H9 (cell line): ENCODE data around the gene LGALS7B. TPM values are rescaled to one million over a fixed set of nuclear protein-coding genes. Genes with fewer than 3 reads are reported as not detected.

Experiments
- DNase-seq: peaks from one replicate; pipeline ENCODE4 v3.0.0-alpha.2; 2017
- H2AFZ ChIP-seq: one replicate; pipeline ENCODE4 v1.6.1; 2013; ENCODE audit warnings: mild to moderate bottlenecking, low read length, control low read depth, moderate library complexity
- H2AK5ac ChIP-seq: 2 replicates; pipeline ENCODE4 v1.6.1; 2013; ENCODE audit warnings: low read length, control low read depth, mixed read lengths; ENCODE audit not compliant: insufficient read length
- H2BK120ac ChIP-seq: one replicate; pipeline ENCODE4 v1.6.1; 2013; ENCODE audit warnings: low read depth, mild to moderate bottlenecking, low read length, control low read depth, inconsistent platforms; ENCODE audit not compliant: poor library complexity, severe bottlenecking
- H2BK12ac ChIP-seq: 2 replicates; pipeline ENCODE4 v1.6.1; 2013; ENCODE audit warnings: low read length, control low read depth, mixed read lengths, low read depth; ENCODE audit not compliant: insufficient read length
- H2BK15ac ChIP-seq: 2 replicates; pipeline ENCODE4 v1.6.1; 2013; ENCODE audit warnings: low read depth, low read length, control low read depth
- H2BK20ac ChIP-seq: one replicate; pipeline ENCODE4 v1.6.1; 2013; ENCODE audit warnings: low read depth, mild to moderate bottlenecking, low read length, control low read depth, inconsistent platforms; ENCODE audit not compliant: poor library complexity, severe bottlenecking
- H2BK5ac ChIP-seq: 2 replicates; pipeline ENCODE4 v1.6.1; 2013; ENCODE audit warnings: low read length, control low read depth, mixed read lengths; ENCODE audit not compliant: insufficient read length
- H3K14ac ChIP-seq: 2 replicates; pipeline ENCODE4 v1.6.1; 2013; ENCODE audit warnings: low read length, control low read depth; ENCODE audit not compliant: insufficient read depth
- H3K18ac ChIP-seq: 2 replicates; pipeline ENCODE4 v1.6.1; 2013; ENCODE audit warnings: low read depth, mild to moderate bottlenecking, mixed read lengths, low read length, control low read depth; ENCODE audit not compliant: insufficient read length
- H3K23ac ChIP-seq: 2 replicates; pipeline ENCODE4 v1.6.1; 2013; ENCODE audit warnings: low read length, control low read depth, mixed read lengths, low read depth; ENCODE audit not compliant: insufficient read length
- H3K23me2 ChIP-seq: 2 replicates; pipeline ENCODE4 v1.6.1; 2013; ENCODE audit warnings: low read depth, mild to moderate bottlenecking, mixed read lengths, low read length, control low read depth; ENCODE audit not compliant: insufficient read length, poor library complexity, severe bottlenecking
- H3K27ac ChIP-seq: 2 replicates; pipeline ENCODE4 v1.5.1; 2013; ENCODE audit warnings: low read length, control low read depth, mixed read lengths, low read depth; ENCODE audit not compliant: insufficient read length
- H3K27me3 ChIP-seq: 2 replicates; pipeline ENCODE4 v1.6.1; 2013; ENCODE audit warnings: low read length, control low read depth, inconsistent platforms; ENCODE audit not compliant: insufficient read depth
- H3K4ac ChIP-seq: 2 replicates; pipeline ENCODE4 v1.6.1; 2013; ENCODE audit warnings: low read depth, mild to moderate bottlenecking, control low read depth, inconsistent platforms, low read length, moderate library complexity
- H3K4me1 ChIP-seq: 2 replicates; pipeline ENCODE4 v1.6.1; 2013; ENCODE audit warnings: low read length, control low read depth, inconsistent platforms; ENCODE audit not compliant: insufficient read depth
- H3K4me2 ChIP-seq: 2 replicates; pipeline ENCODE4 v1.6.1; 2013; ENCODE audit warnings: low read length, control low read depth, mixed read lengths; ENCODE audit not compliant: insufficient read length, insufficient read depth
- H3K56ac ChIP-seq: 2 replicates; pipeline ENCODE4 v1.6.1; 2013; ENCODE audit warnings: low read depth, mild to moderate bottlenecking, mixed read lengths, low read length, control low read depth; ENCODE audit not compliant: insufficient read length
- H3K79me1 ChIP-seq: 2 replicates; pipeline ENCODE4 v1.6.1; 2013; ENCODE audit warnings: low read depth, mild to moderate bottlenecking, moderate library complexity, low read length, control low read depth, inconsistent platforms; ENCODE audit not compliant: insufficient read depth, poor library complexity, severe bottlenecking
- H3K79me2 ChIP-seq: 2 replicates; pipeline ENCODE4 v1.6.1; 2013; ENCODE audit warnings: low read length, control low read depth, inconsistent platforms; ENCODE audit not compliant: insufficient read depth
- H3K9ac ChIP-seq: 2 replicates; pipeline ENCODE4 v1.6.1; 2013; ENCODE audit warnings: low read length, control low read depth, mixed read lengths; ENCODE audit not compliant: insufficient read length; ENCODE audit errors: extremely low read depth
- H3K9me3 ChIP-seq: one replicate; pipeline ENCODE4 v1.6.1; 2013; ENCODE audit warnings: low read depth, low read length, inconsistent platforms; ENCODE audit not compliant: control insufficient read depth
- H3T11ph ChIP-seq: one replicate; pipeline ENCODE4 v1.6.1; 2013; ENCODE audit warnings: mild to moderate bottlenecking, low read length, control low read depth, inconsistent platforms
- H4K20me1 ChIP-seq: one replicate; pipeline ENCODE4 v1.6.1; 2013; ENCODE audit not compliant: control insufficient read depth, insufficient read length, insufficient read depth
- H4K5ac ChIP-seq: 2 replicates; pipeline ENCODE4 v1.6.1; 2013; ENCODE audit warnings: low read depth, mild to moderate bottlenecking, mixed read lengths, low read length, control low read depth; ENCODE audit not compliant: insufficient read length
- H4K8ac ChIP-seq: replicated peaks from 2 replicates; pipeline ENCODE4 v1.6.1; 2013; ENCODE audit warnings: low read length, control low read depth, mixed read lengths, low read depth; ENCODE audit not compliant: insufficient read length
- H4K91ac ChIP-seq: 2 replicates; pipeline ENCODE4 v1.6.1; 2013; ENCODE audit warnings: low read depth, mild to moderate bottlenecking, moderate library complexity, mixed read lengths, low read length, control low read depth; ENCODE audit not compliant: insufficient read length
- H3K27ac Mint-ChIP-seq, 3 experiments: 2 replicates in 2 of 3; 3 replicates in 1 of 3; pipeline ENCODE4 v1.8.0; 2020 to 2021; ENCODE audit warnings: mixed read lengths in 3 of 3, mild to moderate bottlenecking in 1 of 3, moderate library complexity in 1 of 3
- H3K27me3 Mint-ChIP-seq: 2 replicates; pipeline ENCODE4 v1.8.0; 2021; ENCODE audit warnings: low read depth, mild to moderate bottlenecking, moderate library complexity, mixed read lengths
- H3K36me3 Mint-ChIP-seq, 3 experiments: 2 replicates in 2 of 3; 3 replicates in 1 of 3; pipeline ENCODE4 v1.8.0; 2020 to 2021; ENCODE audit warnings: low read depth in 3 of 3, mixed read lengths in 3 of 3; ENCODE audit not compliant: insufficient read depth in 1 of 3
- H3K4me1 Mint-ChIP-seq, 2 experiments: 2 replicates each; pipeline ENCODE4 v1.8.0; 2020; ENCODE audit warnings: mixed read lengths in 2 of 2
- H3K4me3 Mint-ChIP-seq, 2 experiments: 2 replicates in 1 of 2; 3 replicates in 1 of 2; pipeline ENCODE4 v1.8.0; 2020 to 2021; ENCODE audit warnings: mild to moderate bottlenecking in 2 of 2, mixed read lengths in 2 of 2, moderate library complexity in 1 of 2
- H3K9me3 Mint-ChIP-seq, 2 experiments: 2 replicates in 1 of 2; 3 replicates in 1 of 2; pipeline ENCODE4 v1.8.0; 2020; ENCODE audit warnings: mild to moderate bottlenecking in 2 of 2, mixed read lengths in 2 of 2, moderate library complexity in 1 of 2
- WGBS: extraction: QIAGEN DNeasy Blood & Tissue Kit; methylation state at CpG from one replicate; pipeline ENCODE4 v1.1.7; 2013; ENCODE audit warnings: missing lambda C conversion rate, low lambda C conversion rate, mixed read lengths; ENCODE audit not compliant: insufficient read length; ENCODE audit errors: extremely low coverage; 5-methylcytosine and 5-hydroxymethylcytosine counted together
- total RNA-seq: library from RNA; stranded (reverse); gene quantifications from 2 replicates; pipeline ENCODE4 v1.2.1, GENCODE V29; 2021
- TF ChIP-seq, protein P1 (sequence below): fragments of 200-600 bp; sonication (generic); conservative IDR thresholded peaks from 3 replicates; pipeline ENCODE4 v1.8.0; 2021; ENCODE audit warnings: antibody characterized with exemption, mild to moderate bottlenecking

Gene LGALS7B
- total RNA-seq, 1 experiment from 2014 or later = 0.90 TPM

DNA sequence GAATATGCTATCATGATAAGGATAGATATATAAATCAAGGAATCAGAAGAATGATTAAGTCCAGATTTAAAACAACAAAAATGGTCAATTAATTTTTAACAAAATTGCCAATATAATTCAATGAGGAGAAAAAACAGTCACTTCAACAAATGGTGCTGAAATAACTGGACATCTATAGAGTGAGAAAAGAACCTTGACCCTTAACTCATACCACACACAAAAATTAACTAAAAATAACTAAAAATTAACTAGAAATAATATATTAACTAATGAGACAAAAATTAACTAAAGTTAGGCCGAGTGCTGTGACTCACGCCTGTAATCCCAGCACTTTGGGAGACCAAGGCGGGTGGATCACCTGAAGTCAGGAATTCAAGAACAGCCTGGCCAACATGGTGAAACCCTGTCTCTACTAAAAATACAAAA lies 25.2 kb upstream of the LGALS7B start:
- H4K5ac ChIP-seq = no peak overlapping the region
- H3K79me2 ChIP-seq = no peaks in the 10 kb centered on the region
- H2BK12ac ChIP-seq = no peak overlapping the region
- Mint-ChIP-seq H3K4me3 (no peak overlapping the region), H3K9me3 (no peaks in the 10 kb centered on the region; a peak in 1 of 5 replicates), H3K4me1 (no peaks in the 10 kb centered on the region), H3K27me3 (peaks cover 1% of the 10 kb centered on the region), H3K36me3 (no peaks in the 10 kb centered on the region), H3K27ac (no peak overlapping the region)
- TF ChIP-seq, protein P1, sequence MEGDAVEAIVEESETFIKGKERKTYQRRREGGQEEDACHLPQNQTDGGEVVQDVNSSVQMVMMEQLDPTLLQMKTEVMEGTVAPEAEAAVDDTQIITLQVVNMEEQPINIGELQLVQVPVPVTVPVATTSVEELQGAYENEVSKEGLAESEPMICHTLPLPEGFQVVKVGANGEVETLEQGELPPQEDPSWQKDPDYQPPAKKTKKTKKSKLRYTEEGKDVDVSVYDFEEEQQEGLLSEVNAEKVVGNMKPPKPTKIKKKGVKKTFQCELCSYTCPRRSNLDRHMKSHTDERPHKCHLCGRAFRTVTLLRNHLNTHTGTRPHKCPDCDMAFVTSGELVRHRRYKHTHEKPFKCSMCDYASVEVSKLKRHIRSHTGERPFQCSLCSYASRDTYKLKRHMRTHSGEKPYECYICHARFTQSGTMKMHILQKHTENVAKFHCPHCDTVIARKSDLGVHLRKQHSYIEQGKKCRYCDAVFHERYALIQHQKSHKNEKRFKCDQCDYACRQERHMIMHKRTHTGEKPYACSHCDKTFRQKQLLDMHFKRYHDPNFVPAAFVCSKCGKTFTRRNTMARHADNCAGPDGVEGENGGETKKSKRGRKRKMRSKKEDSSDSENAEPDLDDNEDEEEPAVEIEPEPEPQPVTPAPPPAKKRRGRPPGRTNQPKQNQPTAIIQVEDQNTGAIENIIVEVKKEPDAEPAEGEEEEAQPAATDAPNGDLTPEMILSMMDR = no peak
- H3K4me2 ChIP-seq = no peak overlapping the region
- no peak overlapping the region for H3T11ph ChIP-seq
- H4K91ac ChIP-seq = no peak overlapping the region
- H3K23ac ChIP-seq = no peak overlapping the region
- H4K8ac ChIP-seq = no peak overlapping the region
- H2AFZ ChIP-seq = no peak overlapping the region
- no peak overlapping the region for H2AK5ac ChIP-seq
- no peak overlapping the region for H3K56ac ChIP-seq
- no peaks in the 10 kb centered on the region for H3K27me3 ChIP-seq
- H2BK5ac ChIP-seq = no peak overlapping the region
- no peak overlapping the region for H2BK20ac ChIP-seq
- no peak for DNase-seq
- no peaks in the 10 kb centered on the region for H3K23me2 ChIP-seq
- H2BK15ac ChIP-seq = no peak overlapping the region
- H3K79me1 ChIP-seq = no peaks in the 10 kb centered on the region
- H3K18ac ChIP-seq = no peak overlapping the region
- H3K9me3 ChIP-seq = no peaks in the 10 kb centered on the region
- H2BK120ac ChIP-seq = no peak overlapping the region
- no peaks in the 10 kb centered on the region for H4K20me1 ChIP-seq
- H3K9ac ChIP-seq = no peak overlapping the region
- H3K27ac ChIP-seq = no peak overlapping the region
- no peak overlapping the region for H3K14ac ChIP-seq
- H3K4ac ChIP-seq = no peak overlapping the region
- H3K4me1 ChIP-seq = no peaks in the 10 kb centered on the region
- WGBS = no CpG with 5 or more reads among the region's 3 CpGs
